ENCODE measurements around the gene UGT1A5.

UGT1A5 gene

GRCh38 chr2:233791151-233791882 lies 78.6 kb downstream of the UGT1A5 start:
- no peak for DNase-seq

- no peak for DNase-seq
Measured at GRCh38 chr2:233791883-233792329, 79.2 kb downstream of the UGT1A5 start.

DNA sequence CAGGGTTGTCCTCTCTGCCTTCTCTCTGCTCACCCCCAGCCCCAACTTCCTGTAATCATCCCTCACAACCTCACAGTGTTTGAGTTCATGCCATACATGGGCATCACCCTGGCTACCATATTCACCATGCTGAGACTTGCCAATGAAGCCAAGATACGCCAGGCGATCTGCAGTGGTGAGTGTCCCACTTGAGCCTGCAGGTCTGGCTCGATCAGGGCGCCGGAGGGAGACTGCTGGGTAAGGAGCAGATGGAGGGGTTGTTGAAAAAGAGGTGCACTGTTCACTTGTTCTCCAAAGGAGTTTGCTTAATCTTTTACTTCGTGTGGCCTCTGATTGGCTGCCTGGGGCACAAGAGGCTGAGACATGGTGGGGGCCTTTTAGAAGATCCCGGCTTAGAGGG lies 80.0 kb downstream of the UGT1A5 start:
- no peak for DNase-seq

- no peak for DNase-seq
Measured at GRCh38 chr2:233793465-233794127, 80.9 kb downstream of the UGT1A5 start.

DNA sequence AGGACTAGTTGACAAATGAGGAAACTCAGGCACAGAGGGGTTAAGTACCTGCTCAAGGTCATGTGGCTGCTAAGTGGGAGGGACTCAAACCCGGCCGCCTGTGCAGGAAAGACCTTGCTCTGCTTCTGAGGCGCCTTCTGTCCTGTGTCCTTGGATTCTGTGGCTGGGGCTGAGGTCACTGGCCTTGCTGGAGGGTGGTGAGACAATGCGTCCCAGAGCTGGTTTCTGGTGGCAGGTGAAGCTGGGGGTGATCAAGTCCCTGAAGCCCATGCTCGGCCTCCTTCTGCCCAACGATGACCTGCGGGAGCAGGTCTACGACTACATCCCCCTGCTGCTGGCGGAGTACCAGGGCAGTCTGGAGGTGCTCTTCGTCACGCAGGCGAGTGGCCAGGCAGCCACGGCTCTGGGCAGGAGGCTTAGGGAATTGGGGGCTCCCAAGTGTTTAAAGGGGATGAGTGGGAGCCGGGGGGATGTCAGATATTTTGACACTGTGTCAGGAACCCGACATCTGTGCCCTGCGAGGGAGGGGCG lies 81.5 kb downstream of the UGT1A5 start:
- DNase-seq: no peak

DNA sequence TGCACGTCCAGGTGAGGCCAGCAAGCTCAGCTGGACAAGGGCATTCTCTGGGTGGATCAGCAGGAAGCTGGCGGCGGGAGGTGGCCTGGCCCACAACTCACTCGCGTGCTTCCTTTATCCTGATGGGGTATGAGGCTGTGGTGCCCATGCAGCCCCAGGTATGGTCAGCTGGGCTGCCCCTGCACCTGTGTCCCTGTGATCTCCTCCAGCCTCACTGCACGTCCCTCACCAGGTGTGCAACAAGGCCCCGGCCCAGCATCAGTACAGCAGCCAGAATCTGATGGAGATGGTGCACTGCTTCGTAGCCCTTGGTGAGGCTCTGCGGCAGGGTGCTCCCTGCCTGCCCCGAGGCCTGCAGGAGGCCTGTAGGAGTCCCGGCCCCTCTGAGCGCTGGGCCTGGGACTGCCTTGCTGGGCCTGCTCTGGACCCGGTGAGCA lies 83.0 kb downstream of the UGT1A5 start:
- DNase-seq: no peak

DNA sequence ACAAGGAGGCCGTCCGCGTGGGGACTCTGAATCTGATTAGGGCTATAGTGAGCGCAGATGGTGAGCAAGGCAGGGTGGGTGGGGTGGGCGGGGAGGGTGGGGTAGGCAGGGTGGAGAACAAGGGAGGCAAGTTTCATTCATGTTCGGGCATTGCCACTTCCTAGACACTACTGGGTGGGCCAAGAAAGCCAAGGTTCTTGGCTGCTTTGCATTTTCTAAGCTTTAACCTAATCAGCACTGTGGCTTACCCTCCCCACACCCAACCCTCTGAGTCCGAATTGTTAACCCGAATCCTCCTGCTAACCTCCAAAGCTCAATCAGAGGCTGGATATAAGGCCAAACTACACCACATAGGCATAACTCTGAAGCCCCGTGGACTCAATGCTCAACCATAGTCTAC lies 83.5 kb downstream of the UGT1A5 start:
- no peak for DNase-seq

- no peak for DNase-seq
Measured at GRCh38 chr2:233798335-233799086, 85.8 kb downstream of the UGT1A5 start.

DNA sequence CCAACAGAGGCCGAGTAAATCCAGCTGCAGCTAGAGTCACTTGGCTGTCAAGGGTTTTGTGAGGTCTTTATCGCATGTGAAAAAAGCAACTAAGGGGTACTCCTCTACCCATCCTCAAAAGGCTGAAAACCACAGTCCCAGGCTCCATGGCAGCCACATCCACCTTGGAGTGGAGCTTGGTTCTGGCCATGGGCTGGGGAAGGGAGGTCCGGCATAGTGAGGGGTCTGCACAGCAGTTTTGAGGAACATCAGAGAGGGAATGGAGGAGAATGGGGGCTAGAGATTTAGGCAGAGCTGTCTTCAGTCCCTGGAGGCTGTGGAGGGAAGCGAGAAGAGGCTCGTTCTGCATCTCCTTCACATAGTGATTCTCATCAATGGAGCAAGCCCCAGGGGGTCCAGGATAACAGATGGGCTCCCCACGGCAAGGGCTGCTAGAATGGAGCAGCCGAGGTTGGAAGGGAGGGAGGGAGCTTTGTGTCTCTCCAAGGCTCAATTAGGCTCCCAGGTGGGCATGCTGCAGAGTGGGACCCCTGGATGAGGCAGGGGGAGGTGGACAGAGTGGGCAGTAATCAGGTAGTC lies 86.5 kb downstream of the UGT1A5 start:
- DNase-seq: no peak

- DNase-seq: no peak
Measured at GRCh38 chr2:233799716-233800115, 87.0 kb downstream of the UGT1A5 start.

DNA sequence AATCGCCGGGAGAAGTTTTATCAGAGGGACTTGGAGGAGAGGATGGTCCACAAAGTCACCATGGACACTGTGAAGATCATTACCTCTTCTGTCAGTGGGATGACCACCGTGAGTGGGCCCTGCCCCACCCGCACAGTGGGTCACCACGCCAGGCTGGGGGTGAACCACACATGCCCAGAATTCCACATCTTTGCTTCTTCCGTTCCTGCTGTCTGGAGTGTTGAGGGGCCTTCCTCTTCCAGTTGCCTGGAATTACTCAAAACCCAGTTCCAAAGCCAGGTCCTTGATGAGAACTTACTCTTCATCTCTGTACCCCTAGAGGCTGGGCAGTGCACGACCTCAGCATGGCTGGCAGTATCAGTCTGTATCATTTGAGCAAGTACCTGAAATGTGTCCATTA lies 87.5 kb downstream of the UGT1A5 start:
- no peak for DNase-seq

DNA sequence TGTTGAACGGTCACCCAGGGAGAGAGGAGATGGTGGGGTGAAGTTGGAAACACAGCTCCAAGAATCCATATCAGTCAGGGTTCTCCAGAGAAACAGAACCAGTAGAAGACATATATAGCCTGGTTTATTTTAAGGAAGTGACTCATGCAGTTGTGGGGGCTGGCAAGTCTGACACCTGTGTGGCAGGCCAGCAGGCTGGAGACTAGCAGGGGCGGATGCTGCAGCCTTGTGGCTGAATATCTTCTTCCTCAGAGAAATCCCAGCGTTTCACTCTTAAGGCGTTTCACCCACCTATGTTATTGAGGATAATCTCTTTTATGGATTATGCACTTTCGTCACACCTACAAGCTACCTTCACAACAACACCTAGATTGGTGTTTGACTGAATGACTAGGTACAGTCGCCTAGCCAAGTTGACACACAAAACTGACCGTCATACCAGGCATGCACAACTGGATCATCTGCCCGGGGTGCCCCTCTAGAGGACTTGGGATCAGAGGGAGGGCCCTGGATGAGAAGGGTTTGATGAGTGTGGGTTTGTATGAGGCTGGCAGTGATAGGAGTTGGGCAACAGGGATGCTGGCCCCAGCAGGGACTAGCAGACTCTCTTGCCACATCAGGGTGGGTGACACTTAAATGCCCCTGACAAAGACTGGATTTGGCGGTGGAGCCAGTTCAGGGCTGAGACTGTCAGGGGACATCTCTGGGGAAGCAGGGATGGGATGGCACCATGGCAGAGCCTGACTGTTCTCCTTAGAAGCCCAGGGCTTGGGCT lies 88.8 kb downstream of the UGT1A5 start:
- DNase-seq: peak; percentile 5

DNA sequence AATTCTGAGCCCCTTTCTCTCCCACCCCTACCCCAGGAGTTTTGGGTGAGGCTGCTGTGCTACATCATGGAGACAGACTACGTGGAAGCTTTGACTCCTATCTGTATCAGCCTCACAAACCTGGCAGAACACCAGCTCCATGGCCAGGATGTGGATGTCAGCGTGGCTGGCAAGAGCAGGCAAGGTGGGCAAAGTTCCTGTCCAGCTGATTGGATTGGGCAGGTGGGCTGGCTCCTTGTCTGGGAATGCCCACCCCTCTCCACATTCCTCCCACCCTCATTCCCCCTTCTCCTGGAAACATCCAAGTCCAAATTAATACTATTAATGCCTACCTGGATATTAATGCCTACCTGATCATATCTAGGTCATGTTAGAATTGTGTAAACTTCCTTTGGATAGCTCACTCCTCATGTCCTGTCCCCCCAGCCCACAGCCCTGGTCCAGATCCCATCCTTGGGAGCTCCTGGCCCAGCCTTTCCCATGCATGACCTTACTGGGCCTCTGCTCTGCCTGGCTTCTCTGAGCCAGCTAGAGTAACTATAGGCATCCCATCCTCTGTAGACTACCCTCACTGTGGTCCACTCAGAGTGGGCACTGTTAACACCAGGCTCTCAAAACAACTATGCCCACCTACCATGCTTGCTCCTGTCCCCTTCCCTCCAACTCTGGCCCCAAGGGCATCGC lies 89.6 kb downstream of the UGT1A5 start:
- DNase-seq: no peak

DNA sequence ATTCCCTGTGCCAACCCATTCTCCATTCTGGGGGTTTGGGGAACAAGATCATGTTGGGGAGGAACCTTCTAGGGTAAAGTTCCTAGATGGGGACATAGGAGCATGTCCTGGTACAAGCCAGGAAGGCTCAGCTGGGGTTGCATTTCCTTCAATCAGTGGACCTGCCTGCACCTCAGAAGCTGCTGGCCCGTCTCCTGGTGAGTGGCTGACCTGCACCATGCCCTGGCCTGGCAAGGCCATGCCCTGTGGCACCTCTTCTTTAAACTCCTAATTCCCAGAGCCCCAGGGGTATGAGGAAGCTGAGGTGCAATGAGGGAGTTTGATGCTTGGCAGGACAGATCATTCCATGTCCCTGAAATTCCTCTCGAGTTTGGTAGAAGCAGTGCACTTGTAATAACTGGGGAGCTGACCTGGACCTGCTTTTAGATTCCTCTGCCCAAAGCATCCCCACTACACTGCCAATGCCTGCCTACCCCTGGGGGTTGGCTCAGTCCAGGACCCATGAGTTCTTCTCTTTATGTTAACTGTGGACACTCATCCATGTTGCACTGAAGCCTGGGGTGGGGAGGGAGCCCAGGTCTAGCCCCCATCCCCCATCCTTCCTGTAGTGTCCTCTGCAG lies 90.7 kb downstream of the UGT1A5 start:
- no peak for DNase-seq

DNA sequence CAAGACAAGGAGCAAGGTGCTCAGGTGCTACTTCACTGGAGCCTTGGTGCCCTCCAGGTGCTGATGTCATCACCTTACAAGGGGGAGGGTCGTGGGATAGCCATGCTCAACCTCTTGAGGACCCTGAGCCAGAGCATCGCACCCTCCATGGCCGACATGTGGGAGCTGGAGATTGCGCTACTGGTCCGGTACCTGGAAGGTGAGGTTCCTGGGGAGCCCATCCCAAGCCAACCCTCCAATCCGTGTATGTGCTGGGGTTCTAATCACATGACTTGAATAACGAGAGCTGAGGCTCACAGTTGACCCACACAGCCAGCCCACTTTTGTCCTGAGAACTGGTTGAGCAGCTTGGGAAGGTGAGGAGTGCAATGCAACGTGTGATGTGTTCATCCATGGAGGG lies 91.3 kb downstream of the UGT1A5 start:
- DNase-seq: no peak

- no peak for DNase-seq
Measured at GRCh38 chr2:233807215-233807865, 94.6 kb downstream of the UGT1A5 start.

- DNase-seq: no peak
Measured at GRCh38 chr2:233807966-233808935, 95.5 kb downstream of the UGT1A5 start.

DNA sequence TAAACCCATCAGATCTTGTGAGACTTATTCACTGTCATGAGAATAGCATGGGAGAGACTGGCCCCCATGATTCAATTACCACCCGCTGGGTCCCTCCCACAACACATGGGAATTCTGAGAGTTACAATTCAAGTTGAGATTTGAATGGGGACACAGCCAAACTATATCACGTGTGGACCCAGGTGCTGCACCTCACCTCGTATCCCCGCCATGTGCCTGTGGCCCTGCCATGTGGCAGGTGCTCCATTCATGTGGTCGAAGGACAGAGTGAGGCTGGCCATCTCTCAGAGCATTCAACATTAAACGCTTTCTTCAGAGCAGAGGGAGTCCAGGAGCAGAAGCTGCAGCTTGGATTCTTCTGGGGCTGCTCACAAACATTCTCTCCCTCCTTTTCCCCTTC lies 97.7 kb downstream of the UGT1A5 start:
- DNase-seq: no peak

GRCh38 chr2:233811087-233811486 lies 98.4 kb downstream of the UGT1A5 start:
- no peak for DNase-seq

DNA sequence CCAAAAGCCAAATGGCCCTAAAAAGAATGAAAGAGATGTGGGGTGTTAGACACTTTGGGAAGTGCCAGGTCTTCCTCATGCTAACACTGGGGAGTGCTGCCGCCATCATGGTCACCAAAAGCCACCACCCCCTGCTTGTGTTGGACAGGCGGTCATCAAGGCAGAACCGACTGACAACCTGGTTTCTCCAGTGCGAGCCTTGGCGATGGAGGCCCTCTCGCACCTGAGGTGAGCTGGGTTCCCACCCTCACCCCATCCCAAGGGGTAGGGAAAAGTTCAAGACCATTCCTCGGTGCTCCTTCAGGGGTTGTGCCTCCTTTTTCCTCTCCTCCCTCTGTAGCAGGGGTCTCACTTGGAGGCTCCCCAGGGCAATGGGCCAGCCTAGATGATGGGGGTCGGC lies 99.0 kb downstream of the UGT1A5 start:
- no peak for DNase-seq

Measured in activated CD4-positive, alpha-beta T cell treated with anti-CD3 and anti-CD28 coated beads, Interleukin-2, amount 50 U/mL, for 16 hours (primary cell).